H9 (cell line): ENCODE results near the gene CBX8. TPM values are rescaled to one million over a fixed set of nuclear protein-coding genes. Genes with fewer than 3 reads are reported as not detected.

ENCODE experiments used
- DNase-seq: peaks from one replicate; pipeline ENCODE4 v3.0.0-alpha.2; 2017
- H2AFZ ChIP-seq: one replicate; pipeline ENCODE4 v1.6.1; 2013; ENCODE audit warnings: mild to moderate bottlenecking, low read length, control low read depth, moderate library complexity
- H2AK5ac ChIP-seq: 2 replicates; pipeline ENCODE4 v1.6.1; 2013; ENCODE audit warnings: low read length, control low read depth, mixed read lengths; ENCODE audit not compliant: insufficient read length
- H2BK120ac ChIP-seq: one replicate; pipeline ENCODE4 v1.6.1; 2013; ENCODE audit warnings: low read depth, mild to moderate bottlenecking, low read length, control low read depth, inconsistent platforms; ENCODE audit not compliant: poor library complexity, severe bottlenecking
- H2BK12ac ChIP-seq: 2 replicates; pipeline ENCODE4 v1.6.1; 2013; ENCODE audit warnings: low read length, control low read depth, mixed read lengths, low read depth; ENCODE audit not compliant: insufficient read length
- H2BK15ac ChIP-seq: 2 replicates; pipeline ENCODE4 v1.6.1; 2013; ENCODE audit warnings: low read depth, low read length, control low read depth
- H2BK20ac ChIP-seq: one replicate; pipeline ENCODE4 v1.6.1; 2013; ENCODE audit warnings: low read depth, mild to moderate bottlenecking, low read length, control low read depth, inconsistent platforms; ENCODE audit not compliant: poor library complexity, severe bottlenecking
- H2BK5ac ChIP-seq: 2 replicates; pipeline ENCODE4 v1.6.1; 2013; ENCODE audit warnings: low read length, control low read depth, mixed read lengths; ENCODE audit not compliant: insufficient read length
- H3K14ac ChIP-seq: 2 replicates; pipeline ENCODE4 v1.6.1; 2013; ENCODE audit warnings: low read length, control low read depth; ENCODE audit not compliant: insufficient read depth
- H3K18ac ChIP-seq: 2 replicates; pipeline ENCODE4 v1.6.1; 2013; ENCODE audit warnings: low read depth, mild to moderate bottlenecking, mixed read lengths, low read length, control low read depth; ENCODE audit not compliant: insufficient read length
- H3K23ac ChIP-seq: 2 replicates; pipeline ENCODE4 v1.6.1; 2013; ENCODE audit warnings: low read length, control low read depth, mixed read lengths, low read depth; ENCODE audit not compliant: insufficient read length
- H3K23me2 ChIP-seq: 2 replicates; pipeline ENCODE4 v1.6.1; 2013; ENCODE audit warnings: low read depth, mild to moderate bottlenecking, mixed read lengths, low read length, control low read depth; ENCODE audit not compliant: insufficient read length, poor library complexity, severe bottlenecking
- H3K27ac ChIP-seq: 2 replicates; pipeline ENCODE4 v1.5.1; 2013; ENCODE audit warnings: low read length, control low read depth, mixed read lengths, low read depth; ENCODE audit not compliant: insufficient read length
- H3K27me3 ChIP-seq: 2 replicates; pipeline ENCODE4 v1.6.1; 2013; ENCODE audit warnings: low read length, control low read depth, inconsistent platforms; ENCODE audit not compliant: insufficient read depth
- H3K4ac ChIP-seq: 2 replicates; pipeline ENCODE4 v1.6.1; 2013; ENCODE audit warnings: low read depth, mild to moderate bottlenecking, control low read depth, inconsistent platforms, low read length, moderate library complexity
- H3K4me1 ChIP-seq: 2 replicates; pipeline ENCODE4 v1.6.1; 2013; ENCODE audit warnings: low read length, control low read depth, inconsistent platforms; ENCODE audit not compliant: insufficient read depth
- H3K4me2 ChIP-seq: 2 replicates; pipeline ENCODE4 v1.6.1; 2013; ENCODE audit warnings: low read length, control low read depth, mixed read lengths; ENCODE audit not compliant: insufficient read length, insufficient read depth
- H3K56ac ChIP-seq: 2 replicates; pipeline ENCODE4 v1.6.1; 2013; ENCODE audit warnings: low read depth, mild to moderate bottlenecking, mixed read lengths, low read length, control low read depth; ENCODE audit not compliant: insufficient read length
- H3K79me1 ChIP-seq: 2 replicates; pipeline ENCODE4 v1.6.1; 2013; ENCODE audit warnings: low read depth, mild to moderate bottlenecking, moderate library complexity, low read length, control low read depth, inconsistent platforms; ENCODE audit not compliant: insufficient read depth, poor library complexity, severe bottlenecking
- H3K79me2 ChIP-seq: 2 replicates; pipeline ENCODE4 v1.6.1; 2013; ENCODE audit warnings: low read length, control low read depth, inconsistent platforms; ENCODE audit not compliant: insufficient read depth
- H3K9ac ChIP-seq: 2 replicates; pipeline ENCODE4 v1.6.1; 2013; ENCODE audit warnings: low read length, control low read depth, mixed read lengths; ENCODE audit not compliant: insufficient read length; ENCODE audit errors: extremely low read depth
- H3K9me3 ChIP-seq: one replicate; pipeline ENCODE4 v1.6.1; 2013; ENCODE audit warnings: low read depth, low read length, inconsistent platforms; ENCODE audit not compliant: control insufficient read depth
- H3T11ph ChIP-seq: one replicate; pipeline ENCODE4 v1.6.1; 2013; ENCODE audit warnings: mild to moderate bottlenecking, low read length, control low read depth, inconsistent platforms
- H4K20me1 ChIP-seq: one replicate; pipeline ENCODE4 v1.6.1; 2013; ENCODE audit not compliant: control insufficient read depth, insufficient read length, insufficient read depth
- H4K5ac ChIP-seq: 2 replicates; pipeline ENCODE4 v1.6.1; 2013; ENCODE audit warnings: low read depth, mild to moderate bottlenecking, mixed read lengths, low read length, control low read depth; ENCODE audit not compliant: insufficient read length
- H4K8ac ChIP-seq: replicated peaks from 2 replicates; pipeline ENCODE4 v1.6.1; 2013; ENCODE audit warnings: low read length, control low read depth, mixed read lengths, low read depth; ENCODE audit not compliant: insufficient read length
- H4K91ac ChIP-seq: 2 replicates; pipeline ENCODE4 v1.6.1; 2013; ENCODE audit warnings: low read depth, mild to moderate bottlenecking, moderate library complexity, mixed read lengths, low read length, control low read depth; ENCODE audit not compliant: insufficient read length
- H3K27ac Mint-ChIP-seq, 3 experiments: 2 replicates in 2 of 3; 3 replicates in 1 of 3; pipeline ENCODE4 v1.8.0; 2020 to 2021; ENCODE audit warnings: mixed read lengths in 3 of 3, mild to moderate bottlenecking in 1 of 3, moderate library complexity in 1 of 3
- H3K27me3 Mint-ChIP-seq: 2 replicates; pipeline ENCODE4 v1.8.0; 2021; ENCODE audit warnings: low read depth, mild to moderate bottlenecking, moderate library complexity, mixed read lengths
- H3K36me3 Mint-ChIP-seq, 3 experiments: 2 replicates in 2 of 3; 3 replicates in 1 of 3; pipeline ENCODE4 v1.8.0; 2020 to 2021; ENCODE audit warnings: low read depth in 3 of 3, mixed read lengths in 3 of 3; ENCODE audit not compliant: insufficient read depth in 1 of 3
- H3K4me1 Mint-ChIP-seq, 2 experiments: 2 replicates each; pipeline ENCODE4 v1.8.0; 2020; ENCODE audit warnings: mixed read lengths in 2 of 2
- H3K4me3 Mint-ChIP-seq, 2 experiments: 2 replicates in 1 of 2; 3 replicates in 1 of 2; pipeline ENCODE4 v1.8.0; 2020 to 2021; ENCODE audit warnings: mild to moderate bottlenecking in 2 of 2, mixed read lengths in 2 of 2, moderate library complexity in 1 of 2
- H3K9me3 Mint-ChIP-seq, 2 experiments: 2 replicates in 1 of 2; 3 replicates in 1 of 2; pipeline ENCODE4 v1.8.0; 2020; ENCODE audit warnings: mild to moderate bottlenecking in 2 of 2, mixed read lengths in 2 of 2, moderate library complexity in 1 of 2
- WGBS: extraction: QIAGEN DNeasy Blood & Tissue Kit; methylation state at CpG from one replicate; pipeline ENCODE4 v1.1.7; 2013; ENCODE audit warnings: missing lambda C conversion rate, low lambda C conversion rate, mixed read lengths; ENCODE audit not compliant: insufficient read length; ENCODE audit errors: extremely low coverage; 5-methylcytosine and 5-hydroxymethylcytosine counted together
- total RNA-seq: library from RNA; stranded (reverse); gene quantifications from 2 replicates; pipeline ENCODE4 v1.2.1, GENCODE V29; 2021
- TF ChIP-seq, protein P1 (sequence below): fragments of 200-600 bp; sonication (generic); conservative IDR thresholded peaks from 3 replicates; pipeline ENCODE4 v1.8.0; 2021; ENCODE audit warnings: antibody characterized with exemption, mild to moderate bottlenecking

CBX8 gene
- total RNA-seq, 1 experiment from 2014 or later = 1.2 TPM

DNA sequence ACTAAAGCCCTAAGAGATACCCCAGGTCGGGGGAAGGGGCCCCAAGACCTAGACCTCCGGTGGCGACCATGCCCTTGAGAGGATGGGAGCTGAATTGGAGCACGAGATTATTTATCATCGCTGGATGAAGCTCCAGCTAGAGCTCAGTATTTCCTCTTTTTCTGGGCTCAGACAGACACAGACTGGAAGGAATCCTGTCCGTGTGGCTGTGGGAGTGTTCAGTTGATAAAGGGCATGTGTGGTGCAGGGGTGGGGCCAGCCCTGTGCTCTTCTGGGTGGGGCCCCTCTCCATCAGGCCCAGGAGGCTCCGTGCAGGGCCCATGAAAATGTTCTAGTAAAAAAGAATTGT is 48.7 kb upstream of the CBX8 start:
- no peak overlapping the region for H3K9ac ChIP-seq

More for the DNA sequence above, 48.7 kb upstream of the CBX8 start:
- H3T11ph ChIP-seq = no peak overlapping the region
- TF ChIP-seq, protein P1, sequence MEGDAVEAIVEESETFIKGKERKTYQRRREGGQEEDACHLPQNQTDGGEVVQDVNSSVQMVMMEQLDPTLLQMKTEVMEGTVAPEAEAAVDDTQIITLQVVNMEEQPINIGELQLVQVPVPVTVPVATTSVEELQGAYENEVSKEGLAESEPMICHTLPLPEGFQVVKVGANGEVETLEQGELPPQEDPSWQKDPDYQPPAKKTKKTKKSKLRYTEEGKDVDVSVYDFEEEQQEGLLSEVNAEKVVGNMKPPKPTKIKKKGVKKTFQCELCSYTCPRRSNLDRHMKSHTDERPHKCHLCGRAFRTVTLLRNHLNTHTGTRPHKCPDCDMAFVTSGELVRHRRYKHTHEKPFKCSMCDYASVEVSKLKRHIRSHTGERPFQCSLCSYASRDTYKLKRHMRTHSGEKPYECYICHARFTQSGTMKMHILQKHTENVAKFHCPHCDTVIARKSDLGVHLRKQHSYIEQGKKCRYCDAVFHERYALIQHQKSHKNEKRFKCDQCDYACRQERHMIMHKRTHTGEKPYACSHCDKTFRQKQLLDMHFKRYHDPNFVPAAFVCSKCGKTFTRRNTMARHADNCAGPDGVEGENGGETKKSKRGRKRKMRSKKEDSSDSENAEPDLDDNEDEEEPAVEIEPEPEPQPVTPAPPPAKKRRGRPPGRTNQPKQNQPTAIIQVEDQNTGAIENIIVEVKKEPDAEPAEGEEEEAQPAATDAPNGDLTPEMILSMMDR = no peak
- no peaks in the 10 kb centered on the region for H3K9me3 ChIP-seq
- Mint-ChIP-seq H3K4me3 (peak overlapping the region in 1 of 2 experiments; percentile 73; a peak in 1 of 5 replicates), H3K4me1 (peaks cover 17 to 25% of the 10 kb centered on the region in 2 experiments), H3K27me3 (peaks cover 96% of the 10 kb centered on the region), H3K36me3 (no peaks in the 10 kb centered on the region), H3K27ac (no peak overlapping the region), H3K9me3 (peaks cover 0 to 2% of the 10 kb centered on the region in 2 experiments; a peak in 1 of 5 replicates)
- H2AFZ ChIP-seq = no peak overlapping the region
- no peaks in the 10 kb centered on the region for H4K20me1 ChIP-seq
- no peak overlapping the region for H2BK20ac ChIP-seq
- no CpG with 5 or more reads among the region's 7 CpGs for WGBS
- H3K27ac ChIP-seq = no peak overlapping the region
- H4K5ac ChIP-seq = no peak overlapping the region
- no peak overlapping the region for H4K8ac ChIP-seq
- peaks cover 18% of the 10 kb centered on the region for H3K23me2 ChIP-seq
- no peak overlapping the region for H3K23ac ChIP-seq
- H2BK15ac ChIP-seq = no peak overlapping the region
- H3K4me2 ChIP-seq = no peak overlapping the region
- H2BK120ac ChIP-seq = no peak overlapping the region
- H2BK5ac ChIP-seq = no peak overlapping the region
- H4K91ac ChIP-seq = no peak overlapping the region
- no peak overlapping the region for H3K14ac ChIP-seq
- H3K79me1 ChIP-seq = no peaks in the 10 kb centered on the region
- H2BK12ac ChIP-seq = no peak overlapping the region
- H3K79me2 ChIP-seq = no peaks in the 10 kb centered on the region
- H3K18ac ChIP-seq = no peak overlapping the region
- H3K4ac ChIP-seq = no peak overlapping the region
- H3K27me3 ChIP-seq = peaks cover 50% of the 10 kb centered on the region
- H3K4me1 ChIP-seq = no peaks in the 10 kb centered on the region
- no peak overlapping the region for H2AK5ac ChIP-seq
- H3K56ac ChIP-seq = no peak overlapping the region
- no peak for DNase-seq
